ENCODE measurements around the gene ITPR1. TPM values are rescaled to one million over a fixed set of nuclear protein-coding genes. Genes with fewer than 3 reads are reported as not detected.

The ITPR1 gene
- total and polyA plus RNA-seq, 4 donors: 3.7 to 39.4 (median 8.2) TPM

- Histone ChIP-seq H3K9me3 (ENCODE audit: control insufficient read depth in 4 of 4, low read length in 3 of 4) (no peaks in the 10 kb centered on the region), H3K27ac (ENCODE audit: low read depth in 1 of 2, low read length in 2 of 2) (no peak overlapping the region), H3K9ac (ENCODE audit: low read depth in 1 of 2, low read length in 2 of 2) (no peak overlapping the region), H3K27me3 (ENCODE audit: control insufficient read depth in 4 of 4, insufficient read depth in 4 of 4, low read length in 3 of 4) (no peaks in the 10 kb centered on the region), H3K4me3 (ENCODE audit: low read depth in 1 of 3, low read length in 3 of 3) (no peak overlapping the region), H3K4me1 (ENCODE audit: control insufficient read depth in 4 of 4, insufficient read depth in 4 of 4, low read length in 3 of 4) (peaks cover 0 to 4% (median 0%) of the 10 kb centered on the region in 4 donors), H3K36me3 (ENCODE audit: control insufficient read depth in 4 of 4, insufficient read depth in 3 of 4, low read depth in 1 of 4, low read length in 3 of 4) (peaks cover 0 to 22% (median 5%) of the 10 kb centered on the region in 4 donors)
- WGBS: 97% methylated on average over 3 of the region's 3 CpGs
- no peak for DNase-seq (ENCODE audit: low spot score)
- TF ChIP-seq HNF4A (conservative IDR thresholded peaks at IDR 0.05) (no peak), SP1 (IDR thresholded peaks at IDR 0.05) (no peak), CTCF (IDR thresholded peaks at IDR 0.05; ENCODE audit: low read depth, low read length, missing input control) (no peak), EGR1 (IDR thresholded peaks at IDR 0.05; ENCODE audit: low read depth in 2 of 2) (no peak), TAF1 (conservative IDR thresholded peaks at IDR 0.05) (no peak), MAX (IDR thresholded peaks at IDR 0.05) (no peak), FOXA2 (IDR thresholded peaks at IDR 0.05) (no peak), RXRA (IDR thresholded peaks at IDR 0.05) (no peak), NR2F2 (IDR thresholded peaks at IDR 0.05) (no peak), ATF3 (IDR thresholded peaks at IDR 0.05) (no peak), REST (IDR thresholded peaks at IDR 0.05) (no peak), HNF4G (IDR thresholded peaks at IDR 0.05) (no peak), YY1 (IDR thresholded peaks at IDR 0.05) (no peak), RAD21 (IDR thresholded peaks at IDR 0.05) (no peak), FOXA1 (IDR thresholded peaks at IDR 0.05) (no peak), JUND (IDR thresholded peaks at IDR 0.05) (no peak), GABPA (IDR thresholded peaks at IDR 0.05 in 1 of 2, conservative IDR thresholded peaks at IDR 0.05 in 1 of 2) (no peak), ZBTB33 (IDR thresholded peaks at IDR 0.05) (no peak)
Observed at GRCh38 chr3:4447295-4447999, 45.7 kb upstream of the ITPR1 start.
